Spleen (tissue), 7 donors: ENCODE measurements around the gene LAIR2.

ENCODE experiments used
- CTCF ChIP-seq, 11 experiments: fragments of 200-600 bp in 7 of 11; fragments of 450-650 bp in 4 of 11; sonication (generic) in 4 of 11; IDR thresholded peaks in 8 of 11; conservative IDR thresholded peaks in 3 of 11; 1 replicate in 7 of 11; 2 replicates in 4 of 11; pipeline versions ENCODE4 v1.4.0 to v1.8.0; 2016 to 2021; ENCODE audit warnings: antibody characterized with exemption in 11 of 11, inconsistent platforms in 4 of 11, mild to moderate bottlenecking in 1 of 11
- POLR2A ChIP-seq, 3 donors: fragments of 450-650 bp; IDR thresholded peaks; one replicate each; pipeline ENCODE4 v1.5.1; 2017; ENCODE audit warnings: antibody characterized with exemption in 3 of 3, mild to moderate bottlenecking in 1 of 3
- POLR2AphosphoS5 ChIP-seq, 3 donors: sonication (generic); formaldehyde crosslinking; IDR thresholded peaks; one replicate each; pipeline ENCODE4 v1.5.1; 2017; ENCODE audit warnings: antibody characterized with exemption in 3 of 3
- donor health status: DM: no; HTN: no; CAD: no; lungs with moderate emphysema.
- donor health status: DM: no; HTN: no; CAD: no.
- donor health status: DM: no; HTN: no; CAD: no.

GRCh38 chr19:54536956-54537355, 34.3 kb downstream of the LAIR2 start:
- TF ChIP-seq POLR2A (IDR thresholded peaks at IDR 0.05) (no peak), CTCF (IDR thresholded peaks at IDR 0.05 in 8 of 11, conservative IDR thresholded peaks at IDR 0.05 in 3 of 11) (no peak), POLR2AphosphoS5 (IDR thresholded peaks at IDR 0.05) (no peak)
